A673 (cell line): ENCODE measurements around the gene MRPL28. TPM values are rescaled to one million over a fixed set of nuclear protein-coding genes. Genes with fewer than 3 reads are reported as not detected.

ENCODE experiments used
- BruUV-seq: library from RNA; stranded (reverse); fragments of 400-500 nt; replicated peaks from 2 replicates; lab custom pipeline; 2021; lab: Mats Ljungman, UMichigan
- CTCF ChIA-PET: fragments of 300-600 bp; sonication (Branson Sonifier 250); formaldehyde crosslinking; loops from one replicate; lab custom pipeline; 2022; ENCODE audit warnings: antibody characterized with exemption; lab: Charles Lee
- POLR2A ChIA-PET: fragments of 300-600 bp; sonication (Branson Sonifier 250); formaldehyde crosslinking; loops from one replicate; lab custom pipeline; 2022; ENCODE audit warnings: antibody characterized with exemption; ENCODE audit not compliant: low non-redundant PET; lab: Charles Lee
- DNase-seq: peaks from one replicate; pipeline ENCODE4 v3.0.0-alpha.2; 2015; ENCODE audit warnings: low spot score
- H3K27ac ChIP-seq: fragments of 200-600 bp; sonication (generic); 2 replicates; pipeline ENCODE4 v1.5.1; 2016; ENCODE audit warnings: mixed run types, low read depth, mild to moderate bottlenecking, mixed read lengths, antibody characterized with exemption, low read length; ENCODE audit not compliant: poor library complexity, severe bottlenecking
- H3K27me3 ChIP-seq: fragments of 200-600 bp; sonication (generic); replicated peaks from 2 replicates; pipeline ENCODE4 v1.6.1; 2017; ENCODE audit warnings: mixed run types, low read depth, mild to moderate bottlenecking, mixed read lengths, antibody characterized with exemption, low read length; ENCODE audit not compliant: insufficient read depth, poor library complexity
- H3K36me3 ChIP-seq: fragments of 200-600 bp; sonication (generic); 2 replicates; pipeline ENCODE4 v1.6.1; 2016; ENCODE audit warnings: mixed run types, mild to moderate bottlenecking, mixed read lengths, antibody characterized with exemption, low read length; ENCODE audit not compliant: insufficient read depth, poor library complexity, severe bottlenecking
- H3K4me1 ChIP-seq: fragments of 200-600 bp; sonication (generic); 2 replicates; pipeline ENCODE4 v1.6.1; 2017; ENCODE audit warnings: mixed run types, mild to moderate bottlenecking, mixed read lengths, antibody characterized with exemption, low read length; ENCODE audit not compliant: insufficient read depth, poor library complexity, severe bottlenecking
- H3K4me3 ChIP-seq: fragments of 200-600 bp; sonication (generic); 2 replicates; pipeline ENCODE4 v1.5.1; 2016; ENCODE audit warnings: low read depth, mixed run types, mild to moderate bottlenecking, mixed read lengths, low read length; ENCODE audit not compliant: poor library complexity, severe bottlenecking
- H3K9me3 ChIP-seq: fragments of 200-600 bp; sonication (generic); 2 replicates; pipeline ENCODE4 v1.6.1; 2016; ENCODE audit warnings: mixed run types, low read depth, mild to moderate bottlenecking, mixed read lengths, antibody characterized with exemption, low read length; ENCODE audit not compliant: poor library complexity, severe bottlenecking
- EZH2 ChIP-seq: fragments of 200-600 bp; sonication (generic); IDR thresholded peaks from 2 replicates; pipeline ENCODE4 v1.6.1; 2017; ENCODE audit warnings: borderline replicate concordance, low read depth, mild to moderate bottlenecking, mixed read lengths, antibody characterized with exemption, low read length; ENCODE audit not compliant: poor library complexity, severe bottlenecking
- intact Hi-C: fragments of 100-400 bp; cut with micrococcal nuclease; formaldehyde crosslinking; loops from one replicate; pipeline ENCODE4 v1.10.0; 2022; ENCODE audit not compliant: unreplicated experiment
- total RNA-seq: library from RNA; stranded (reverse); gene quantifications from 2 replicates; pipeline ENCODE4 v1.2.3, GENCODE V29; 2021
- TF ChIP-seq, protein P1 (sequence below): fragments of 300-800, 200-600 bp; sonication (generic); conservative IDR thresholded peaks from 2 replicates; pipeline ENCODE4 v1.5.1; 2017; ENCODE audit warnings: low read depth, mild to moderate bottlenecking, antibody characterized with exemption, low read length, moderate library complexity, mixed read lengths

MRPL28 gene
- total RNA-seq, 1 experiment from 2014 or later: 150 TPM

DNA sequence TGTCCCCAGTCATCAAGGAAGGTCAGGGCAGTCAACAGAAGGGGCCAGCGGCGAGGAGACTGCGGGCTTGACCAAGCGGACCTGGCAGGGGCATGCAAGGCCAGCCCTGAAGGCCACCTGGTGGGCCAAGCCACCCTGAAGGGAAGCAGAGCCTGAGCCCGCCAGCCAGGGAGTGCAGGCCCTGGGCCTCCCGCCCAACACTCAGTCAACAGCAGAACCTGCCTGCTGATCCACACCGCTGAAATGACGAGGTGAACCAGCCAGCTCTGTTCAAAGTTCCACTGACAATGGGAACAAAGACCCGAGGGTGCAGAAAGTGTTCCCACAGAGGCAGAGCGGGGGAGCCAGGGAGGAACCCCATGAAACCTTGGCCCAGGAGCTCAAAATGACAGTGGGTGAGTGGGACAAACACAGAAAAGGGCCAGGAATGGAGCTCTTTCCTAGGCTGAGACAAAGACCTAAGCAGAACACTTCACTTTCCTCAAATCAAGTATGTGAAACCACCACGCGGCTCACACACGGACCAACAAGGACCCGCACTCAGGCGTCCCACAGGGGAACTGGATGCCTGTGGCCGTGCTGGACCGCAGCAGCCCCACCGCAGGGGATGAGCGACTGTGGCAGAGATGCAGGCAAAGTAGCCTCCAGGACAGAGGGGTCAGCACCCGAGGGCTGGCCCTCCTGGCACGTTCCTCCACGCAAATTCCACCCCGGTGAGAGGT, 29.8 kb downstream of the MRPL28 start:
- H3K4me1 ChIP-seq: no peaks in the 10 kb centered on the region
- no peaks in the 10 kb centered on the region for H3K27me3 ChIP-seq
- no peaks in the 10 kb centered on the region for H3K9me3 ChIP-seq
- no peak for TF ChIP-seq EZH2
- TF ChIP-seq, protein P1, sequence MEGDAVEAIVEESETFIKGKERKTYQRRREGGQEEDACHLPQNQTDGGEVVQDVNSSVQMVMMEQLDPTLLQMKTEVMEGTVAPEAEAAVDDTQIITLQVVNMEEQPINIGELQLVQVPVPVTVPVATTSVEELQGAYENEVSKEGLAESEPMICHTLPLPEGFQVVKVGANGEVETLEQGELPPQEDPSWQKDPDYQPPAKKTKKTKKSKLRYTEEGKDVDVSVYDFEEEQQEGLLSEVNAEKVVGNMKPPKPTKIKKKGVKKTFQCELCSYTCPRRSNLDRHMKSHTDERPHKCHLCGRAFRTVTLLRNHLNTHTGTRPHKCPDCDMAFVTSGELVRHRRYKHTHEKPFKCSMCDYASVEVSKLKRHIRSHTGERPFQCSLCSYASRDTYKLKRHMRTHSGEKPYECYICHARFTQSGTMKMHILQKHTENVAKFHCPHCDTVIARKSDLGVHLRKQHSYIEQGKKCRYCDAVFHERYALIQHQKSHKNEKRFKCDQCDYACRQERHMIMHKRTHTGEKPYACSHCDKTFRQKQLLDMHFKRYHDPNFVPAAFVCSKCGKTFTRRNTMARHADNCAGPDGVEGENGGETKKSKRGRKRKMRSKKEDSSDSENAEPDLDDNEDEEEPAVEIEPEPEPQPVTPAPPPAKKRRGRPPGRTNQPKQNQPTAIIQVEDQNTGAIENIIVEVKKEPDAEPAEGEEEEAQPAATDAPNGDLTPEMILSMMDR: no peak
- intact Hi-C loops: no loop called here
- no peak for DNase-seq
- CTCF ChIA-PET: interaction anchor here (0.6 kb wide), 1 partner anchor 224 kb away, joined by 6 read pairs; no protein-coding TSS in a partner anchor
- BruUV-seq: no TSS peak
- H3K4me3 ChIP-seq: no peak overlapping the region
- POLR2A ChIA-PET: no interaction called here
- H3K36me3 ChIP-seq: peaks cover 13% of the 10 kb centered on the region
- H3K27ac ChIP-seq: no peak overlapping the region

DNA sequence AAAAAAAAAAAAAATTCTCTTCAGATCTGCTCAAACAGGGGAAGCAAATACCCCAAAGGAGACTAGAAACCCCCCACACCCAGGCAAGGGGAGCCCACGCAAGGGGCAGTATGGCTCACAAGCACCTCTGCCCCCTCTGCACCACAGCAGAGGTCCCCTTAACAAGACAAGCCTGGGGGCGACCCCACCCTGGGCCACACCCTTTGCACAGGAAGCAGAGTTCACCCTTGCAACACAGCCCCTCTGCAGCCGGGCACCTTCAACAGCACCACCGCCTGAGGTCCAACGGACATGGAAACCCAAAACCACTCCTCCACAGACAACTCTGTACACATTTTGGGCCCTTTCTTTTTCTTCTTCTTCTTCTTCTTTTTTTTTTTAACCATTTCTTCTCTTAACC, 30.7 kb downstream of the MRPL28 start:
- intact Hi-C loops: no loop called here
- no peaks in the 10 kb centered on the region for H3K9me3 ChIP-seq
- no peak for DNase-seq
- peaks cover 10% of the 10 kb centered on the region for H3K36me3 ChIP-seq
- no TSS peak for BruUV-seq
- no peak for TF ChIP-seq EZH2
- TF ChIP-seq, protein P1: no peak
- ChIA-PET CTCF (no interaction called here), POLR2A (no interaction called here)
- no peak overlapping the region for H3K27ac ChIP-seq
- no peaks in the 10 kb centered on the region for H3K27me3 ChIP-seq
- H3K4me1 ChIP-seq: no peaks in the 10 kb centered on the region
- no peak overlapping the region for H3K4me3 ChIP-seq

DNA sequence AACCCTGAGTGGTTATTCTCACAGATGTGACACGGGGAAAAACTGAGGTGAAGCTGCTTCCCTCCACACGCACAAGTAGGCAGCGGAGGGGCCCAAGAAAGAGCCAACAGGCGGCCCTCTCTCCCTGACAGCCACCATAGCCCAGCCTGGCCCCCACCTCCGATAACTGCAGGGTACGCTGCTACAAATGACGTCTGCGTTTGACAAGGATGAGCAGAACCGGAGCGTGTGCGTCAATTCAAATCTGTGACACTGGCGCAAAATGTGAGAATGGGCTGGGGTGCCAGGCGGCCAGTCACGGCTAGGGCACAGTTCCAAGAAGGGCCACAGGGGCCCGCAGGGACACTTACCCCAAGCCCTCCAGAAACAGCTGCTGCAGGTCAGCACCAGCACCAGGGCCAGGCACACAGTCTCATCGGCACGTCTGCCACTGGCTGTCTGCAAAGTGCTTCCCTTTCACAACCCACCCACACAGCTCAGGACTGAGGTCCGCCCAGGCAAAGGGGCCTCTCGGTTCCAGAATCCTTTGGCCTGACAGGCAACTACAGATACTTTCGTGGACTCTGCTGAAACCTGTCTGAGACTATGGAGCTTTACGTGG, 32.3 kb downstream of the MRPL28 start:
- Histone ChIP-seq H3K4me3 (no peak overlapping the region), H3K27ac (no peak overlapping the region), H3K4me1 (no peaks in the 10 kb centered on the region), H3K9me3 (no peaks in the 10 kb centered on the region), H3K27me3 (no peaks in the 10 kb centered on the region), H3K36me3 (peaks cover 4% of the 10 kb centered on the region)
- no peak for TF ChIP-seq EZH2
- TF ChIP-seq, protein P1: no peak
- ChIA-PET CTCF (no interaction called here), POLR2A (no interaction called here)
- no TSS peak for BruUV-seq
- no peak for DNase-seq
- intact Hi-C loops: no loop called here
